HFF-Myc (cell line): ENCODE results near the gene TCF15.

Experiments
- DNase-seq: peaks from one replicate; pipeline ENCODE4 v3.0.0-alpha.2; 2011; ENCODE audit warnings: low read depth; ENCODE audit errors: extremely low read depth
- H3K4me3 ChIP-seq: replicated peaks from 2 replicates; pipeline ENCODE4 v1.5.1; 2011; ENCODE audit warnings: low read depth, mild to moderate bottlenecking, control low read depth, low read length
- TF ChIP-seq, protein P1 (sequence below): IDR thresholded peaks from 2 replicates; pipeline ENCODE4 v1.5.1; 2012; ENCODE audit warnings: mild to moderate bottlenecking, low read depth, low read length, control low read depth; ENCODE audit errors: missing control alignments

Gene TCF15

DNA sequence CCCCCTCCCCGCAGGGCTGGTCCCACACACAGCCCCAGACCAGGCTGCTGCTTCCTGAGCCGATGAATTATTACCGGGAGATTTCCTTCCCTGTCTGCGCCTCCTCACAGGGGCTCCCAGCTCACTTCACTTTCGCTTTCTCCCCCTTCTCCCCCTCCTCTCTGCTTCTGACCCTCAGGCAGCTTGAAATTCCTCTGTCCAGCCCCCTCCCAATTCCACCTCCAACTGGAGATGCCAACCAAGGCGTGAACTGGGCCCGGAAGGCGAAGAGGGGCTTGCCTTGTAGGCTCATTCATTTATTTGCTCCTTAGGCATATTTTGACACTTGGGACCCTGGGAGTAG is 1.7 kb upstream of the TCF15 start:
- TF ChIP-seq, protein P1, sequence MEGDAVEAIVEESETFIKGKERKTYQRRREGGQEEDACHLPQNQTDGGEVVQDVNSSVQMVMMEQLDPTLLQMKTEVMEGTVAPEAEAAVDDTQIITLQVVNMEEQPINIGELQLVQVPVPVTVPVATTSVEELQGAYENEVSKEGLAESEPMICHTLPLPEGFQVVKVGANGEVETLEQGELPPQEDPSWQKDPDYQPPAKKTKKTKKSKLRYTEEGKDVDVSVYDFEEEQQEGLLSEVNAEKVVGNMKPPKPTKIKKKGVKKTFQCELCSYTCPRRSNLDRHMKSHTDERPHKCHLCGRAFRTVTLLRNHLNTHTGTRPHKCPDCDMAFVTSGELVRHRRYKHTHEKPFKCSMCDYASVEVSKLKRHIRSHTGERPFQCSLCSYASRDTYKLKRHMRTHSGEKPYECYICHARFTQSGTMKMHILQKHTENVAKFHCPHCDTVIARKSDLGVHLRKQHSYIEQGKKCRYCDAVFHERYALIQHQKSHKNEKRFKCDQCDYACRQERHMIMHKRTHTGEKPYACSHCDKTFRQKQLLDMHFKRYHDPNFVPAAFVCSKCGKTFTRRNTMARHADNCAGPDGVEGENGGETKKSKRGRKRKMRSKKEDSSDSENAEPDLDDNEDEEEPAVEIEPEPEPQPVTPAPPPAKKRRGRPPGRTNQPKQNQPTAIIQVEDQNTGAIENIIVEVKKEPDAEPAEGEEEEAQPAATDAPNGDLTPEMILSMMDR: no peak
- H3K4me3 ChIP-seq: no peak overlapping the region

DNA sequence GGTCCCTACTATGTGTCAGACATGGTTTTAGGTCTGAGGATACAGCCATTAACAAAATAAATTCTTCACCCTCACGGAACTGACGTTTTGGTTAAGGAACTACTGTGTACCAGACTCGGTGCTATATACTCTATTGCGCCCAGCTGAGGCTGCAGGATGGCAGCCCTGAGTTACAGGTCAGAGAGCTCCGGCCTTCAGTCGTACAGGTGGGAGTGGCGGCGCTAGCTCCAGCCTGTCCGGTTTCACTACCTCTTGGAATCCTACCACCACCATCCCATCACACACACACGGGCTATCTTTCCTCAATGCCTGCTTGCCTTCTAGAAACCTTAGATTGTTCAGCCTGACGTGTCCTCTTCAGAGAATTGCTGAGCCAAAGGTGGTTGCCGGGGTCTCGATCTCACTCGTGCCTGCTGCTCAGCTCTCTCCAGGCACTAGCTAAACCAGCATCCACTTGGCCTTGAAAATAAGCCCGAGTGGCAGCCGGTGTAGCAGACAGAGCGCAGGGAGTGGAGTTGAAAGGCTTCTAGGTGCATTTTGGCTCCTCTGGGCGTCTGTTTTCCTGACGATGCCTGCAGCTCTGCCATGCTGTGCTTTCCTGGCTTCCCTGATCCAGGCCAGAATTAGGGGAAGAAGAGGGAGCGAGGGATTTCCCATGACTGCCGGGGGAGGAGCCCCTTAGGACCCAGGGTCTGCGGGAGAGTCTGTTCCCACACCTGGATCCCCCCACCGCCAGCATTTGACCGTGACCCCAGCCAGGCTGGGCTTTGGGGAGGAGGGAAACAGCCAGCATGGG is 1.1 kb upstream of the TCF15 start:
- no peak for DNase-seq
- H3K4me3 ChIP-seq: no peak overlapping the region
- TF ChIP-seq, protein P1: no peak

More for the DNA sequence above, 1.7 kb upstream of the TCF15 start:
- no peak for DNase-seq

DNA sequence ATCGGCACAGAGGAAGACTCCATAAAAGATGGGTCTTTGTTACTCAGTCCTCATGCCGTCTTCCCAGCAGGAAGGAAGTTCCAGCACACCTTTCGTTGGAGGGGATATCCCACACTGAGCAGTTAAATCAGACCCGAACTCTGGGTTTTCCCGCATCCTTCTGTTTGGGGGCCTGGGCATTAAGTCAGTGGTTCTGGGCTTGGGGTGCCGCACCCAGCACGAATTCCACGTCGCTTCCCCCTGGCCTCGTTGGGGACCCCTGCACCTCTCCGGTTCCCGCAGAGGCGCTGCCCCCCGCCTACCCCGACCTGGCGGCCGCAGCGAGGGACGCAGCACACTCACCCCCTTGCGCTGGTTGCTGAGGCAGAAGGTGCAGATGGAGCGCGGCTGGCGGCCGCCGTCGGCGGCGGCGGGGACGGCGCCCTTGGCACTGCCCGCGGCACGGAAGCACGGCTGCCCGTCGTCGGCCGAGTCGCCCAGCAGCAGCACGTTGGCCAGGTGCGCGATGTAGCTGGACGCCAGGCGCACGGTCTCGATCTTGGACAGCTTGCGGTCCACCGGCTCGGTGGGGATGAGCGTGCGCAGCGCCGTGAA is 641 bp downstream of the TCF15 start:
- TF ChIP-seq, protein P1: no peak
- no peak overlapping the region for H3K4me3 ChIP-seq
- no peak for DNase-seq

DNA sequence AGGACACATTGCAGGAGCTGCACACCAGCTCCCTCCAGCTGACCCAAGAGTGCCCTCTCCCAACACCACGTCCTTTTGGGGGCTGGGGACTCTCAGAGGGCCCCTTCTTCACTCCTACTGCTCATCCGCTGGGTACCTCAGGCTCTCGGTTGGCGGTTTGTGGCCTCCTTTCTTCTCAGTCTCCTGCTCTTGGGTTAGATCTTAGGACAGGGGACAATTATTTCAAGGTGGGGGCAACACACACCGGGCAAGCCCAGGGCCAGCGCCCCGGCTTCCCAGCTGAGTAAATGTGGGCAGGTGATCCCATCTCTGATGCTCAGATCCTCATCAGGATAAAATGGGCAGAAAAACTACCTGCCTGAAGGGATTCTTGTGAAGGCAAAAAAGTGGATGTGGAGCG is 1.1 kb downstream of the TCF15 start:
- no peak for DNase-seq
- TF ChIP-seq, protein P1: no peak
- H3K4me3 ChIP-seq: no peak overlapping the region

DNA sequence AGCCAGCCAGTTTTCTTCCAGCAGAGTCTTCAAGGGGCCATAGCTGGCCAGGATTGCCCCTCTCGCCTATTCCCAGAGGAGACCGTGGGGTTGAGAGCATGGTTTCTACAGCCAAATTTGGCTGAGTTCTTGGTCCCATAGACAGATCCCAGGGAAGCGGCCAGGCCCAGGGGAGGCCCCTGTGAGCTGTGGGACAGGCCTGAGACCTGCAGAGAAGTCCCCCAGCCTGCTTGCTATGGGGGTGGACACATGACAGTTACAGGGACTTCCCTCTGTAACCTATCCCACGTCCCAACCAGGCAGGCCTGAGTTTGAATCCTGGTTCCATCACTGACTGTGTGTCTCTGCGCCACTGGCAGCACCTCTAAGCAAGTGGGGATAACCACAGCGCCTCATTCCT is 2.6 kb downstream of the TCF15 start:
- H3K4me3 ChIP-seq: no peak overlapping the region

DNA sequence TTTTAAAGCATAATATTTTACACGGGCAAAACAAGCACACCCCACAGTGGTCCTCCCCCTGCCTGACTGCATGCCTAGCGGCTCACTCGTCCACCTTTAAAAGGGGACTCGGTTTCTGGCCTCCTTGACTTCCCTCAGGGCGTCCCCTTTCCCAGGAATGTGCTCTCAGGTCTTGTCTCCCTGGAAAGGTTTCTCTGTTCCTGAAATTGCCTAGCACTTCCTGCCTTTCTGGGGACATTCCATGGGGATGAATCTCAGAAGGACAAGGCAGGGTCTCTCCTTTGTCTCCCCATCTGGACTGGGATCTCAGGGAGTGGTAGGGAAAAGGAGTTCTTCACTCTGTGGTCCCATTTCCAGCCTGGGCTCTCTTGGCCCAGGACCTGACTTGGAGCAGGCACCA is 4.9 kb downstream of the TCF15 start:
- TF ChIP-seq, protein P1: no peak
- DNase-seq: no peak

More for the DNA sequence above, 2.6 kb downstream of the TCF15 start:
- no peak for DNase-seq
- TF ChIP-seq, protein P1: no peak

More for the DNA sequence above, 4.9 kb downstream of the TCF15 start:
- H3K4me3 ChIP-seq: no peak overlapping the region
